Activated CD4-positive, alpha-beta memory T cell treated with anti-CD3 and anti-CD28 coated beads, Interleukin-2, amount 10 ng/mL, durations not matched to agents 7 days and 5 days (primary cell): ENCODE results near the gene SYK. TPM values are rescaled to one million over a fixed set of nuclear protein-coding genes. Genes with fewer than 3 reads are reported as not detected.
"Not testable (repeated sequence)": the region's sequence is repeated elsewhere in the genome, so short reads cannot be mapped to it uniquely, and the experiment has no call there.

ENCODE experiments used
- CTCF ChIA-PET: fragments of 350-600 bp; sonication (Branson Sonifier 250); formaldehyde crosslinking; loops from one replicate; lab custom pipeline; 2021; ENCODE audit warnings: antibody characterized with exemption, inconsistent platforms; lab: Charles Lee
- POLR2A ChIA-PET: fragments of 350-600 bp; sonication (Branson Sonifier 250); formaldehyde crosslinking; loops from one replicate; lab custom pipeline; 2021; ENCODE audit warnings: antibody characterized with exemption; lab: Charles Lee
- DNase-seq: peaks from one replicate; pipeline ENCODE4 v3.0.0-alpha.2; 2020
- H3K27ac Mint-ChIP-seq: one replicate; pipeline ENCODE4 v1.8.0; 2021; ENCODE audit warnings: mild to moderate bottlenecking, mixed read lengths
- H3K27me3 Mint-ChIP-seq: one replicate; pipeline ENCODE4 v1.8.0; 2021; ENCODE audit warnings: mixed read lengths
- H3K36me3 Mint-ChIP-seq: one replicate; pipeline ENCODE4 v1.8.0; 2021; ENCODE audit warnings: low read depth, mixed read lengths
- H3K4me1 Mint-ChIP-seq: one replicate; pipeline ENCODE4 v1.8.0; 2021; ENCODE audit warnings: mixed read lengths
- H3K4me3 Mint-ChIP-seq: one replicate; pipeline ENCODE4 v1.8.0; 2021; ENCODE audit warnings: mild to moderate bottlenecking, mixed read lengths
- H3K9me3 Mint-ChIP-seq: one replicate; pipeline ENCODE4 v1.8.0; 2021; ENCODE audit warnings: mixed read lengths
- total RNA-seq, 2 experiments: library from RNA; stranded (reverse); gene quantifications; one replicate each; pipeline ENCODE4 v1.2.3, GENCODE V29; 2021

SYK gene
- total RNA-seq, 2 experiments from 2014 or later: not detected

DNA sequence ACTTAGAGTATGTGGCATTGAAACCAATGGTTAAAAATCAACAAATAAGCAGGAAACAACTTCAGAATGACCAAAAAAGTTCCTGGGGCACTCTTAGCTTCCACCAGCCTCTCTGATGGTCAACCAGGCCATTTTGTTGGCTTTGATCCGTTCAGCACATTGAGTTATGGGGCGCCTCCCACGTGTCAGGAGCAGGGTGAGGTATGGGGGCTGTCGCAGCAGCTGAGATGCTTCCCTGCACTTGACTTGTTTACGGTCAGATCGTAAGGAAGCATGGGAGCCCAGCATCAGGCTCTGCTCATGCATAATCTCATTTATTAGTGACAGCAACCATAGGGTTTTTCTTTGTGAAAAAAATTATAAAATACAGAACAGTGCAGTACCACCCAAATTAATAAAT lies 16.7 kb downstream of the SYK start:
- DNase-seq: no peak
- peaks cover 9% of the 10 kb centered on the region for H3K4me1 Mint-ChIP-seq
- POLR2A ChIA-PET: no interaction called here
- no peak overlapping the region for H3K4me3 Mint-ChIP-seq
- H3K27ac Mint-ChIP-seq: no peak overlapping the region
- H3K9me3 Mint-ChIP-seq: peaks cover 7% of the 10 kb centered on the region
- H3K36me3 Mint-ChIP-seq: no peaks in the 10 kb centered on the region
- H3K27me3 Mint-ChIP-seq: peaks cover 20% of the 10 kb centered on the region
- CTCF ChIA-PET: no interaction called here

- H3K36me3 Mint-ChIP-seq, DNase-seq, CTCF ChIA-PET, H3K4me3 Mint-ChIP-seq, H3K27ac Mint-ChIP-seq, H3K4me1 Mint-ChIP-seq, POLR2A ChIA-PET, H3K9me3 Mint-ChIP-seq: not testable (repeated sequence)
- H3K27me3 Mint-ChIP-seq: peaks cover 31% of the 10 kb centered on the region
Measured at GRCh38 chr9:90820406-90820805, 18.8 kb downstream of the SYK start.

- CTCF ChIA-PET, H3K27ac Mint-ChIP-seq, H3K9me3 Mint-ChIP-seq, DNase-seq, H3K4me3 Mint-ChIP-seq, H3K4me1 Mint-ChIP-seq, H3K36me3 Mint-ChIP-seq, POLR2A ChIA-PET: not testable (repeated sequence)
- H3K27me3 Mint-ChIP-seq: peaks cover 35% of the 10 kb centered on the region
Measured at GRCh38 chr9:90821236-90821635, 19.6 kb downstream of the SYK start.

DNA sequence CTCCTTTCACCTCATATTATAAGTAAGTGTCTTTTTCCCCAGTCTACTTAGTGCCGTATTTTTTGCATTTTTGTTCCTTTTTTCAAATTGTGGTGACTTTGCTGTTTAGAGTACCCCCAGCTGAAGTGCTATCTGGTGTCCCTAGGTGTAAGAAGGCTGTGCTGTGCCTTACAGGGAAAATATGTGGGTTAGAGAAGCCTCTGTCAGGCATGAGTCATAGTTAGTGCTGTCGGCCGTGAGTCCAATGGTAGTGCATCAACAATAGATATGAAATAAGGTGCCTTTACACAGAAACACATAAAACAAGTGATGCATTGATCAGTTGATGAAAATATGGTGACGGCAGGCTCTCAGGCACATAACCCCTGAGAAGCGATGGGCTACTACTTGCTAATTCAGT lies 20.1 kb downstream of the SYK start:
- Mint-ChIP-seq H3K27ac (no peak overlapping the region), H3K4me3 (no peak overlapping the region), H3K9me3 (peaks cover 2% of the 10 kb centered on the region), H3K36me3 (no peaks in the 10 kb centered on the region), H3K27me3 (peaks cover 36% of the 10 kb centered on the region), H3K4me1 (no peaks in the 10 kb centered on the region)
- ChIA-PET CTCF (no interaction called here), POLR2A (no interaction called here)
- DNase-seq: no peak

DNA sequence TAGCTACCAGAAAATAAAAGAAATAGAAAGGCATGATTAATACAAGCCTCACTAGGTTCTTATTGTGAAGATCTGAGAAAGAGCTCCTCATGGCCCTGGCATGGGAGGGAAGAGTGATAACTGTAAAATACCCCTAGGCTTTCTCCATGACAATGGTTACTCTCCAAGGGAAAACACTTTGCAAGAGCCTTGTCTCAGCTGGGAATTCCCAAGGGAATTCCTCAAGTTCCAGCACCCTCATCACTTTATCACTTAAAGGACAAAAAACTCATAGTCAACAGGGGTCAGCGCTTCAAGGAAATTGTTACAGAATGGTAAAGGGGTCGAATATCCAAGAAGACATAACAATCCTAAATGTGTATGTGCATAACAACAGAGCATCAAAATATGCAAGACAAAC lies 21.2 kb downstream of the SYK start:
- ChIA-PET CTCF (no interaction called here), POLR2A (no interaction called here)
- Mint-ChIP-seq H3K9me3 (peaks cover 1% of the 10 kb centered on the region), H3K36me3 (no peaks in the 10 kb centered on the region), H3K27me3 (peaks cover 37% of the 10 kb centered on the region), H3K4me3 (no peak overlapping the region), H3K27ac (no peak overlapping the region), H3K4me1 (no peaks in the 10 kb centered on the region)
- DNase-seq: no peak

DNA sequence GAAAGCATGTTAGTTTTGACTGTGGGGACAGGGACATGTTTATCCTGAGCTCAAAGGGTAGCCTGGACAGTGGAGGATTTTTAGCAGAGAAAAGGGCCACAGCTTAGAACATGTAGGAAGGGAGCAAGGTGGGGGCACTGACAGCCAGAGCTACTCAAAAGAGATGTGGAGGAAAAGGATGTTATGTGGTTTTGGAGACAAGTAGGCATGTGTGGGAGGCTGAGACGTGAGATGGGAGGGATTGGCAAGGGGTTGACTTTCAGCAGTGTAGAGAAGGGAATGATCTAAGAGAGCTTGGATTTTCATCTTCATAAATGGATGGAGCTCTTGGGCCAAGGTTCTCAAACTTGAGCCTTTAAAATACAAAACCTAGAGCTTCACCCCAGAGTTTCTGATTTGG lies 24.0 kb downstream of the SYK start:
- Mint-ChIP-seq H3K4me3 (no peak overlapping the region), H3K27ac (no peak overlapping the region), H3K36me3 (no peaks in the 10 kb centered on the region), H3K27me3 (peaks cover 38% of the 10 kb centered on the region), H3K4me1 (no peaks in the 10 kb centered on the region), H3K9me3 (no peaks in the 10 kb centered on the region)
- no peak for DNase-seq
- POLR2A ChIA-PET: no interaction called here
- CTCF ChIA-PET: no interaction called here

- no peaks in the 10 kb centered on the region for H3K9me3 Mint-ChIP-seq
- H3K4me3 Mint-ChIP-seq: no peak overlapping the region
- H3K27ac Mint-ChIP-seq: no peak overlapping the region
- DNase-seq: no peak
- no peaks in the 10 kb centered on the region for H3K36me3 Mint-ChIP-seq
- no peaks in the 10 kb centered on the region for H3K4me1 Mint-ChIP-seq
- H3K27me3 Mint-ChIP-seq: peaks cover 38% of the 10 kb centered on the region
- ChIA-PET POLR2A (no interaction called here), CTCF (no interaction called here)
Measured at GRCh38 chr9:90826326-90827020, 24.9 kb downstream of the SYK start.

DNA sequence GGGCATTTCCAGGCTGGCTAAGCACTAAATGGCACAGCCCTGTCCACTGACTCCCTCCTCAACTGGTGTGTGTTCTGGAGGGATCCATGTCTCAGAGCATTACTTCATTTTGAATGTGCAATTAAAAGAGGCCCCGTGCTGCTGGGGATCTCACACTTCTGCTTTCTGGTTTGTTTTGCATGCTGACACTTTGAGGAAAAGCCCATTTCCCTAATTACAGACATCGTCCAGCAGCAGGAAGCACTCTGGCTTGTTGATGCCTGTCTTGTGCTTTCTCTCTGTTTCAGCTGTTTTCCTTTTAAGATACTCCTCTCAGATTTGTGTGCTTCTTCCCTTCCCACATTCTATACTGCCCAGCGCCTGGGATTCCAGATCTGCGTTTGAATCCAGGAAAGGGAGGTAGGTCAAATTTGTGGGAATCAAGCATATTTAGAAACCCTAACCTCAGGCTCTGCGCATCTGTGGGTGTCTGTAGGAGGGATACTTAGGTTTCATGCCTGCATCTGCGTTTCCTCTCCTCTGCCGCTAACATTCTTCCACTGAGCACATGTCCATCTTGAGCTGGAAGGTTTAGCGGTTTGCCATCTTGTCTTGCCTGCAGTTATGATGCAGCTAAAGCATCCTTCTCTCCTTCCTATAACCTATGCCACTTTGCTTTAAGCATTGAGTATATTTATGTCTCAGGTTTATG lies 25.7 kb downstream of the SYK start:
- Mint-ChIP-seq H3K27me3 (peaks cover 35% of the 10 kb centered on the region), H3K27ac (no peak overlapping the region), H3K4me1 (no peaks in the 10 kb centered on the region), H3K9me3 (no peaks in the 10 kb centered on the region), H3K4me3 (no peak overlapping the region), H3K36me3 (no peaks in the 10 kb centered on the region)
- ChIA-PET POLR2A (no interaction called here), CTCF (no interaction called here)
- DNase-seq: no peak

- Mint-ChIP-seq H3K27me3 (peaks cover 23% of the 10 kb centered on the region), H3K9me3 (no peaks in the 10 kb centered on the region), H3K4me3 (no peak overlapping the region), H3K4me1 (no peaks in the 10 kb centered on the region), H3K36me3 (no peaks in the 10 kb centered on the region), H3K27ac (no peak overlapping the region)
- DNase-seq: no peak
- ChIA-PET CTCF (no interaction called here), POLR2A (no interaction called here)
Measured at GRCh38 chr9:90830051-90830450, 28.4 kb downstream of the SYK start.

DNA sequence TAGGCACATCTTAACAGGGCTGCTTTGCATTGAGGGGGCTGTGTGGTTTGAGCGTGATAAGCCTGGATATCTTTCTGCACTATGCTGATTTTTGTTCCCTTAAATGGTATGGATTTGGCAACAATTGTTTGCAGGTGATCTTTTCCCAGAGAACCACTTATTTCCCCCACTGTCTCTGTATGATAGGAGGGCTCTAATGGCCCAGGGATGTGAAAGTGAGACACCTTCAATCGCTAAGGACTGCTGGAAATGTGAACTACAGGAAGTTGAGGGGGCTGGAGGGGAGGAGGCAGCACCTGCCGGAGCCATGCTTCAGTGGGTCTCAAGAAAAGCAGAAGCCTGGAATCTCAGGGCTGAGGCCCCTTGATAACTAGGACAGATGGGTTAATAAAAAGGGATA lies 29.4 kb downstream of the SYK start:
- H3K36me3 Mint-ChIP-seq: no peaks in the 10 kb centered on the region
- no peaks in the 10 kb centered on the region for H3K9me3 Mint-ChIP-seq
- H3K27me3 Mint-ChIP-seq: peaks cover 16% of the 10 kb centered on the region
- H3K27ac Mint-ChIP-seq: no peak overlapping the region
- POLR2A ChIA-PET: no interaction called here
- no peaks in the 10 kb centered on the region for H3K4me1 Mint-ChIP-seq
- CTCF ChIA-PET: no interaction called here
- no peak overlapping the region for H3K4me3 Mint-ChIP-seq
- DNase-seq: no peak

DNA sequence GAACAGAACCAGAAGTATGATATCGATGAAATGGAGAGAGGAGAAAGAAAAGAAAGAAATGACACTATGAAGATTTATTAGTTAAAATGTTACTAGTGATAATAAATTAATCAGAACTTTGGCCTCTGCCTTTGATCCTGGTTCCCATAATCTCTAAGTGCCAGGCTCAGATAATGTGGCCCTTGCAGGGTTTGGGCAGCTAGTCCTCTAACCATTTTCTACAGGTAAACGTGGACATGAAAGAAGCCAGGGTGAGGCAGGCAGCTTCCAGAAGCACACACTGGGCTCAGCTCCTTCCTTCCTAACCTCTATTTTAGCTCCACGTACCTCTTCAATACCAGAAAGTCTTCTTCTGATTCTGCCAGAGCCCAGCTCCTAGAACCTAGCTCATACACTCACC lies 30.6 kb downstream of the SYK start:
- no peak overlapping the region for H3K27ac Mint-ChIP-seq
- peaks cover 14% of the 10 kb centered on the region for H3K27me3 Mint-ChIP-seq
- ChIA-PET POLR2A (no interaction called here), CTCF (interaction anchor here (0.8 kb wide), 1 partner anchor 83 kb away, joined by 3 read pairs; no protein-coding TSS in a partner anchor)
- no peaks in the 10 kb centered on the region for H3K36me3 Mint-ChIP-seq
- DNase-seq: no peak
- H3K4me1 Mint-ChIP-seq: no peaks in the 10 kb centered on the region
- H3K9me3 Mint-ChIP-seq: no peaks in the 10 kb centered on the region
- no peak overlapping the region for H3K4me3 Mint-ChIP-seq

GRCh38 chr9:90834828-90835595 lies 33.4 kb downstream of the SYK start:
- no peak overlapping the region for H3K4me3 Mint-ChIP-seq
- H3K9me3 Mint-ChIP-seq: no peaks in the 10 kb centered on the region
- H3K4me1 Mint-ChIP-seq: no peaks in the 10 kb centered on the region
- H3K27me3 Mint-ChIP-seq: peaks cover 12% of the 10 kb centered on the region
- H3K36me3 Mint-ChIP-seq: no peaks in the 10 kb centered on the region
- H3K27ac Mint-ChIP-seq: no peak overlapping the region
- DNase-seq: no peak
- POLR2A ChIA-PET: no interaction called here
- CTCF ChIA-PET: no interaction called here

DNA sequence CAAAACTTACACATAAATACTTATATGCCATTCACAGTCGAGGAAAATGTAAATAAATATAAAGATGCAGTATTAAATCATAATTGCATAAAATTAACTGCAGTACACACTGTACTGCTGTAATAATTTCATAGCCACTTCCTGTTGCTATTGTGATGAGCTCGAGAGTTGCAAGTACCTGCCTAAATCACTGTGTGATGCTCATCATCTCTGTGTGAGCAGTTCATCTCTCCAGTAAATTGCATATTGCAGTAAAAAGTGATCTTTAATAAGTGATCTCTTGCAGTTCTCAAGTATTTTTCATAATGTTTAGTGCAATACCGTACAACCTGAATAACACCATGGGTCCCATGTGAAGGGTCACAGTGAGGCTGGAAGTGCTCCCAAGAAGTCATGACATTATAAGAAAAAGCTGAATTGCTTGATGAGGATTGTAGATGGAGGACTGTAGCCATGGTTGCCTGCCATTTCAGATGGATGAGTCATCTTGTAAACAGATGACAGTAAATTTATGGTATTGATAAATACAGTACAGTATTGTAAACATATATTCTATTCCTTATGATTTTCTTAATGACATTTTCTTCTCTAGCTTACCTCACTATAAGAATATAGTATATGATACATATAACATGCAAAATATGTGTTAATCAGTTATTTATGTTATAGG lies 34.9 kb downstream of the SYK start:
- CTCF ChIA-PET: no interaction called here
- POLR2A ChIA-PET: no interaction called here
- no peak overlapping the region for H3K27ac Mint-ChIP-seq

More for the DNA sequence above, 34.9 kb downstream of the SYK start:
- Mint-ChIP-seq H3K27me3 (peaks cover 8% of the 10 kb centered on the region), H3K9me3 (no peaks in the 10 kb centered on the region), H3K4me3 (no peak overlapping the region), H3K36me3 (no peaks in the 10 kb centered on the region), H3K4me1 (no peaks in the 10 kb centered on the region)
- DNase-seq: no peak
